H4 (cell line): ENCODE measurements around the gene SFRP4. TPM values are rescaled to one million over a fixed set of nuclear protein-coding genes. Genes with fewer than 3 reads are reported as not detected.

Experiments
- DNase-seq: peaks from one replicate; pipeline ENCODE4 v3.0.0-alpha.2; 2015; ENCODE audit warnings: low spot score
- total RNA-seq: library from RNA; depleted of rRNA; stranded (reverse); fragments of >200 nt; shearing (Covaris generic); gene quantifications from 2 replicates; pipeline ENCODE4 v1.2.3, GENCODE V29; 2014

The SFRP4 gene
- total RNA-seq, 1 experiment from 2014 or later: 10.3 TPM

DNA sequence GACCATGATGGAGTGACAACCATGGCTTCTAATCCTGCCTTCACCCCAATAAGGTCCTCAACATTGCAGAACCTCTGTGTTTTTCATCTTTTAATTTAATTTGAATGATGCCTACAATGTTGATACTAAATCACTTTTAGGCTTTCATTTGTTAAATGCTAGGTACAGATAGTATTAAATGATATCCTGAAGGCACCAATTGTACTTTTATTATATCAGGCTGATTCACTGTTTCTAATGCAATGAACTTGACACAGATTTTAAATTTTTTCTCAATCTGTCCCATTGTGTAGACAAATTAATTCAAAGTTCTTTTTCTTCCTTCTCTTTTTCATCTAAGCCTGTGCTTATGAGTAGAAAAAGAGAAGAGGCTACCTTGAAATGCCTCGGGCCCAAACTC is 9.0 kb upstream of the SFRP4 start:
- DNase-seq: no peak

DNA sequence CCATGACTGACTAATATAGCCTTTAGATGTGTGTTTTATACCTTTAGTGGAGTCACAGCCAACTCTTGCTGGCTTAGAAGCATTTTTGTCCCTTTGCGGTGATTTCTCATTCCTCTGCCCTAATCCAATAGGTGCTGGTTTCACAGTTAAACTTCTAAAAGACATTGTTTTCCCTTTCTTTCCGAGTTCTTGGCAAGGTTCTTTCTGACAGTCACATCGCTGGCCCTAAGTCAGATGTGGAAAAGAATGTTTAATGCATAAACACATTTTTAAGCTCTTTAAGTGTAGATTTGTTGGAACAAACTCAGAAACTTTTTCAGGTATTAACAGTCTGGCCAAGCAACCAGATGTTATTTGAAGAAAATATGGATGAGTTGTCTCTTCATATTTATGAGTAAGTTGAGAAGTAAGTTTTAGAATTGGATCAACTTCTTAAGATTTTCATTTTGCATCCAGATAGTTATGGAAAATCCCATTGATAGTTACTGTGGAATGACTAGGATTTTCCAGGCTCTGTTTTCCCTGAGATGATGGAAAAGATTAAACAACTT is 7.9 kb upstream of the SFRP4 start:
- DNase-seq: no peak

DNA sequence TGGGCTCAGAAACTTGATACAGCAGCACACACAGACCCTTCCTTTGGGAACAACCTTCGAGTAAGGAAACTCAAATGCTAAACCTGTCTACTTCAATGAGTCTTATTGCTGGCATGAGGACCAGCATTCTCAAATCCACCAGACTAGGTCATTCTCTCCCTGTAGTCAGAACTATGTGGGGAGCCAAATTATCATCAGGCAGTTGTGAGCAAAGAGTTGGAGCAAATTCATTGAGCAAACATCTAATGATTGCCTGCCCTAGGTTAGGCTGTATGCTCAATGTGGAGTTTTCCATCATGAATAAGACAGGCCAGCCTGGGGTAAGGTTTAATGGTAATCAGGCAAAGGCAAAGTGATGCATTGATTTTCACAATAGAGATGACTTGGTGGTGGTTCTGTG is 7.4 kb upstream of the SFRP4 start:
- no peak for DNase-seq

DNA sequence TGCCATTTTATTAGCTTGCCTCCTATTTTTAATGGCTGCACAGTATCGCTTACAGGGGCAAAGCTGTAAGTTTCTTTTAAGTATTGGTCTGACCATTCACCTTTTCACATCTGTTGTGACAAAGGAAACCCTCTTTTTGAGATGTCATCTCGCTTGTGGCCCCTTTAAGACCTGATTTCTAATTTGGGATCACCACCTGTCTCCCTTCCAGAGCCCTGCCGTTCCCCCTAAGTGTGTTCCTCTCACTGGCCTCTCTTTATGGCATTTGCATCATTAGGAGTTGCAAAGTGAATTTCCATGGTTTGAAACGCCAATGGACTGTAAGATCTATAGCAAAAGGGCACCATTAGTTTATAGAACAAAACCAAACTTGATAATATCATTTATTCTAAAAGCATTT is 5.3 kb upstream of the SFRP4 start:
- DNase-seq: no peak

DNA sequence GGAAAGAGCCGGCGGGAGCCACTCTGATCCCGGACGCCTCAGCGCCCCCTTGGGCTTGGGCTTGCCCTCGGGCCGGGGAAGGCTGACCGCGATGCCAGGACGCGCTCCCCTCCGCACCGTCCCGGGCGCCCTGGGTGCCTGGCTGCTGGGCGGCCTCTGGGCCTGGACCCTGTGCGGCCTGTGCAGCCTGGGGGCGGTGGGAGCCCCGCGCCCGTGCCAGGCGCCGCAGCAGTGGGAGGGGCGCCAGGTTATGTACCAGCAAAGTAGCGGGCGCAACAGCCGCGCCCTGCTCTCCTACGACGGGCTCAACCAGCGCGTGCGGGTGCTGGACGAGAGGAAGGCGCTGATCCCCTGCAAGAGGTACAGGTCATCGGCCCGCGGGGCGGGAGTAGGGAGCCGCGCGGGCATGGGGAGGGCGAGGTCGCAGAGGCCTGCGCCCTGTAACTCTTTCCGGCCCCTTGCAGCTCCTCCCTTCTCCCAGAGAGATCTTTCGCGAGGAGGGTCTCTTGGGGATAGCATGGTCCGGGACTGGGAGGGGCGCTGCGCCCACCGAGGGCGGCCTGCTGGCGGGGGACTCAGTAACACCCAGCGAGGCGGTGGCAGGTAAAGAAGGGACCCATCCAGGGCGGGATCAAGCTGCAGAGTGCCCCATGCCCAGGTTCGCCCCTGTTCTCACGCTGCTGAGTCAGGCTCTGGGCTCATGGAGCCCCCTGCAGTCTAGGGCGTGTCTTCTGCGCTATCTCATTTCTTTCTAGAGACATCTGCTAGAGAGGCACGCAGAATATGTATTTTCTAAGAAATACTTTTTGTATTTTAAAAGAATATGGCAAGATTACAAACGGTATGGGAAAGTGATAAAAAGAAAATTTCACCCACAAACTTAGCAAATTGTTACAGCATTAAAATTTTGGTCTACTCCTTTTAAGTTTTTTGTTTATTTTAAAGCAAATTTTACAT is 4.5 kb upstream of the SFRP4 start:
- DNase-seq: peak; percentile 83

DNA sequence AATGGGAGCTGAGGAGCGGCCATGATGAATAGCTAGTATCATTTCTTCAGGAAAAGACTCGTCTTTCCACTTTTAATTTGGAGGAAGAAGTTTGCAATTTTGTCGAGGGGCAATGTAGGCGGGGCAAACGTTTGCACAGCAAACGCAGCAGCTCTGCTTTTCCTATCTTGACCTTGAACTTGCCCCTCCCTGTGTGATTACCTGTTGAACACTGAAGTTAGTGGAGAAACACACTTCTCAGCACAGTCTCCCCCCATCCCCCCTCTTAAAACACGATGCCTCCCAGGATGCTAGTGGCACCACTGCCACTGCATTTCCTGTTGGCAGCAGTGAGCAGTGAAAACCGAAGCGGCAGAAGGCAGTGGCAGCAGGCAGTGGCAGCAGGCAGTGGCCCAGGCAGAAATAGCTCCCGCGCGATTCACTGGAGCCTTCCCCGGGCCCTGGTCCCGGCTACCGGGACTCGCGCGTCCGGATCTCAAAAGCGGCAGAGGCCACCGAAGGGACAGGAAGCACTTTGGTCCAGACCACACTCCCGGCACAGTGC is 3.8 kb upstream of the SFRP4 start, which contains the start of gene EPDR1:
TSS of gene EPDR1 (plus strand) at position 336 of the 544 bp plus-strand sequence. CDS start 300 bp downstream, outside the sequence.
- peak; percentile 98 for DNase-seq

DNA sequence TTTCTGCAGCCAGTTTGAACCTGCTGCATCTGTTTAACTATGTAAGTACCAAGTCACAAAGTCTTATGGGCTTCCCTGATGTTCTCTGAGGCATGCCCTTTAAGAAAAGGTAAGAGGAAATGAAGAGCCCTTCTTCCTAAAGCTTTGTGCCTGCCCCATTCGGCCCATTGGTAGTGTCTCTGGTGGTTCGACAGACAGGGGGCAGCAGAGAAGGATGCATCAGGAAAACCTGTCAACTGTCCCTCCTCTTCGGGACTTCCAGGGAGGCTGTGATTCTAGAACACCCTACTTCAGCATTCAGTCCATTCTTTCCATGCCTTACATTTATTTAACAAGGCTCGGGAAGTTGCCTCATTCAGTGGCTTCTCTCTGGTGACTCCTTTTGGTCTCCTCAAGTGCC is 1.9 kb upstream of the SFRP4 start:
- DNase-seq: no peak

DNA sequence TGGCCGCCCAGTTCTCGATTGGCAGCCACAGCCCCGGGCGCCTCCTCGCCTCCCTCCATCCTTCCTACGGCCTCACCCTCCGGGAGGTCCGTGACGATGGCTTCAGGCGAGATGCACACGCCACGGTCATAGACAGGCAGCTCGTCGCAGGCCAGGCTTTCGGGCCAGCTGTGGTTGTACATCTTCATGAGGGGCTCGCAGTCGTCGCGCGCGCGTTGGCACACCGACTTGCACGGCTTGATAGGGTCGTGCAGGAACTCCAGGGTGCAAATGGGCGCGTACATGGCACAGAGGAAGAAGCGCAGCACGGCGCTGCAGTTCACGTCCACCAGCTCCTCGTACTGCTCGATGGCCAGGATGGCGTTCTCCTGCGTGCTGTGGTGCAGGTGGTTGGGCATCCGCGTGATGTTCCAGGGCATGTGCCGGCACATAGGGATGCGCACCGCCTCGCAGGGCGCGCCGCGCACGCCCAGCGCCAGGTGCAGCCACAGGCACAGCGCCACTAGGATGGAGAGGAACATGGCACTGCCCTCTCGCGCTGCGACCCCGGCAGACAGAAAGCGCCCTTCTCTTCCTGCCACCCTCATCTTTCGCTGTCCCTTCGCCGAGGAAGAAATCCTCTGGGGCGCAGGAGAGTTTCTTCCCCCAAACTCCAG is 472 bp downstream of the SFRP4 start:
- no peak for DNase-seq

DNA sequence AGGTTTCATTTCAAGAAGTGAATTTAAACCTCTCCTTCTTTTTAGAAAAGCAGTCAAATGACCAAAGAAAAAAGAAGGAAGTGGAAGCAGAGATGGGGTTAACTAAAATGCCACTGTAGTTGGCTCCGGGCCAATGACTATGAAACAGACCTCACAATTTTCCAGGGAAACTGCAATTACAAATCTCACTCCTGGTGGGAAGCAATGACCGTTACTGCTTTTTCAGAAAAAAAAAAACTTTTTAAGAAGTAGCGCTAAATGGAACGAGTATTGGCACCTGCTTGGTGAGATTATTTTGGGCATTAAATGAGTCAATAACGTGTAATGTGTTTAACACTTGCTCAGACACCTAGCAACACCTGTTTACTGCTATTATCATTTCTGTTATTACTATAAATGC is 1.2 kb downstream of the SFRP4 start:
- no peak for DNase-seq

DNA sequence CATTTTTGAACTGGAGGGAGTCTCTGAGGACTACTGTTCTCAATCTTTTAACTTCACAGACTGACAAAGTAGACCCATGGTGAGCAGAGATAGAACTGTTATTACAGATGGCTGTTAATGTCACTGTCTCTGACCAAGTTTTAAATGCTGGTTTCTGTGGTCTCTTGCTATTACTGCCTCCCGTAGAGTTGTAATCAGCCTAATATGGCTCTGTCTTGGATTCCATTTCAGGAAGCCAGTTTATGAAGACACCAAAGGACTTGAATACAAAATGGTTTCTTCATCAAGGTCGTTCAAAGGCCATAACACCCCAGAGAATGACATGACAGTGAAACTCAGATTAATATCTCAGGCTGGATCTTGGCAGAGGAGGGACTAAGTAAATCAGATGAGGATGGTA is 3.9 kb downstream of the SFRP4 start:
- DNase-seq: no peak

DNA sequence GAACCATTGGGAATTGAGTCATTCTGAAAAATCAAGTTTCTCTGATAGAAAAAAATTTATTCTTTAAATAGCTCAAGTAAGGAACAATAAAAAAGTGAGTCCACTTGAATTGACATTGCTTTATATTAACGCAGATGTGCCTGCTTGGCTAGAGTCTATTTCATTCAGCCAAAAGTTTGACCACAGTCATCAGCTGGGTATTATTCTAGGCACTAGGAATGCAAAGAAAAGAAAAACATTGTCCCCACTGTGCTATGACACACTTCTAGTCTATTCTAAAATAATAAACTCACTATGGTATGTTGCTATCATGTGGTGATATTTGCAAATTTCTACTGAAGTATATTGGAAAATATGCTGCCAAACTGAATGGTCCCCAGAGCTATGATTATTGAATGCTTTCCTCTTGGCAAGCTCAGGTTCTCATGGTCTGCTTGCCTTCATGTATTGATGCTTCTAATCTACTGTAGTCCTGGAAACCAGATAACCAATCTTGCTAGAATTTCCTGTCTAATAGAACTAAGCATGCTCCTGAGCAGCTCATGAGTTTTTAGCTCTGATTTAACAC is 8.3 kb downstream of the SFRP4 start:
- DNase-seq: peak; percentile 65

DNA sequence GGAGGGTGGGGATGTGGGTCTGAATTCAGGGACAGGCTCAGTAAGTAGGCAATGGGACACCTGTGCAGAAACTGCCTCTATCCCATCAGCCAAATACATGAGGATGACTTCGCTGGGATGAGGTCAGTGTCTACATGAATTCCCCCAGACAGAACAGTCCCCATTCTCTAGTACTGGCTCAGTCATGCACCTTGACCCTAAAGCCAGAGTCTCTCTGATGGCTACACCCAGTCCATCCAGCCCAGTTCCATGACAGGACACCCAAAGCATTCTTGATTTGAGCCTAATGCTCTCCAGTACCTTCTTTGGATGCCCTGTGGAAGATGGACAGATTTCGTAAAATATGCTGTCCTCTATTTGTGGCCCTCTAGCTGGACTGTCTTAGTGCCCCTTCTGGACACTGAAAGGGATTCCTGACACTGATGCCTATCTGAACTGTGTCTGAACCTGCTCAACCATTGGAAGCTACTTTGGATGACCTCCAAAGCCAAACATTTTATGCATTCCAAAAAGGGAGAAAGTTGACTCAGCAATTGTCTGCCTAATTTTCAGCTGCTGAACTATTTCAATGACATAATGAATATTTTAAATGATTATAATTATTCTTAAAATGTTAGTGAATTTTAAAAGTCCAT is 14.6 kb downstream of the SFRP4 start:
- DNase-seq: peak; percentile 76

DNA sequence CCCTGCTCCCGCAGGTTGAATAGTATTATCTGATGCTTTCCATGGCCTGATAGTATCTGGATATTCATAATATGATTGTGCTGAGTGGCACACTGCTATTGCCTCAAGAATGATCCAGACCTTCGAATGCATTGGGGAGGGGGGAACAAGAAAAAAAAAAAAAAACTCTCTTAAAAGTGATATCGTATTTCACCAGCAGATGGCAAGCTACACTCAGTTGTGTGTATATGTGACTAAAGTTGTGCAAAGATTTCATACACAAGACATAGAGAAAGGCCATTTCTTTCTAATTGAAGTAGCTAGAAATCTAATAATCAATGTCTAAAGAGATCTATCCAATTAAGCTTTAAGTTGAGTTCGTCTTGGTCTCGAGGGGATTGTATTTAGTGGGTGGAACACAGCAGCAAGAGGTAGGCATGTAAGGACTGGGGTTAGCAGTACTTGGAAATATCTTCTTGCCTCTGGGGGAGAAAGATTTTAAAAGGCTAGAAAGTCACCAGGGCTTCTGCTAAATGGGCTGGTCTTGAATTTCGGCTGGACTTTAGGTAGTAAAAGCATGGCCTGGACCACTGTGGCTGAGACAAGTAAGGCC is 15.3 kb downstream of the SFRP4 start:
- DNase-seq: peak; percentile 86

DNA sequence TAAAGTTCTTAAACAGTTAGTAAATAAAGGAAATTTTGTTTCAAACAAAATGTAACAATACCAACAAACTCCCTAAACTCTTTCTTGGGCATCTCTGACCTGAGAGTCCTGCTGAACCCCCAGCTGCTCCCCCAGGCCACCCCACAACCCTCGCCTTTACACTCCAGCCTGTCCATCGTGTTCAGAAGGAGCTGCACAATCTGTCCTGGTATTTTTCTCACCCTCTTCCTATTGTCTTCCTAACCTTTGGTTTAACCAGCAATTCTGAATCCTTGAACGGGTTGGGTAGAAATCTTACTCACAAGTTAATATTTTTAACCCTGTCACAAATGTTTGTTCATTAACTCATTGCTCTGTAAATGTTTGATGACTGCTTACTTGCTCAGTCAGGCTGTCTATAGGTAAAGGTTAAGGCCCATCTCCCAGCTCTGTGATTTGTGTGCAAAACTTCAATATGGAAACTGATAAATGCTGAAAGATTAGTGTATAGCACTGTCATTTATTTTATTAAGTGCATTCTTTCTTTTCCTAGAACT is 16.8 kb downstream of the SFRP4 start:
- DNase-seq: no peak

DNA sequence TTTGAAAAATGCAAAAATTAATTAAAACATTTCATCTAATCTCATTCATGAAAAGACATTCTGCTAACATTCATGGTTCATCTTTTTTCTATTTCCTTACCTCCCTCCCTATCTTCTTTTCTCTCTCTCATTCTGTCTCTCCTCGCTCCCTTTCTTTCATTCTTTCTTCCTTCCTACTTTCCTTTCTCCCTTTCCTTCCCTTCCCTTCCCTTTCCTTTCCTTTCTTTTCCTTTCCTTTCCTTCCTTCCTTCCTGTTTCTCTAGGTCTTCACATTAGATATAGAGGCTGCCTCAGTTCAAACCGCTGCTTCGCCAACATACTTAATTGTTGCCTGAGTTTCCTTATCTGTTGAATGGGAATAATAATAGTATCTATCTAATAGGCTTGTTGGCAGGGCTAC is 21.9 kb downstream of the SFRP4 start:
- no peak for DNase-seq

DNA sequence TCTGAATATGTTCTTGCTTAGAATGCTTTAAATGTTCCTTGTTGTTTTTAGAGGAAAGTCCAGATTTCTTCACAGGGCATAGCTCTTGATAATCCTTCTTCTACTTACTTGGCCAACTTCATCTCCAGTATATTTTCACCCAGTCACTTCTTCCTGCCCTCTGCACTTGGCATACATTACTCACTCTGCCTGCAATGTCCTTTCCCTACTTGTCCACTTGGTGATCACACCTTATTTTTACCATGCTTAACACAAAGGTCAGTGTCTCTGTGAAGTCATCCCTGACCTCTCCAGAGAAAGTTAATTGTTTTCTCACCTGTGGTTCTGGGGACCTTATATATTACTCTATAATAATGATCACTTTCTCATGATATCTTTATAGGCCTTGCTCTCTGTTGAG is 23.3 kb downstream of the SFRP4 start:
- DNase-seq: no peak

DNA sequence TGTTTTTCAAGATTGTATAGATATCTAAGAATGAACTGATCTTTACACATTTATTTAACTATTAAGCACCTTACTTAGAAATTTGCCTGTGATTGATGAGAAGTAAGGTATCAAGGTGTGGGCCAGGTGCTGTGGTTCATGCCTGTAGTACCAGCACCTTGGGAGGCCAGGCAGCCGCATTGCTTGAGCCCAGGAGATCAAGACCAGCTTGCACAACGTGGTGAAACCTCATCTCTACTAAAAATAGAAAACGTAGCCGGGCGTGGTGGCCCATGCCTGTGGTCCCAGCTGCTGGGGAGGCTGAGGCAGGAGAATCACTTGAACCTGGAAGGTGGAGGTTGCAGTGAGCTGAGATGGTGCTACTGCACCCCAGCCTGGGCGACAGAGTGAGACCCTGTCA is 34.5 kb downstream of the SFRP4 start:
- no peak for DNase-seq
